ENCODE data around the gene TRAF3IP3. TPM values are rescaled to one million over a fixed set of nuclear protein-coding genes. Genes with fewer than 3 reads are reported as not detected.

Gene TRAF3IP3
- polyA plus RNA-seq, 1 donor from 2014 or later = not detected

DNA sequence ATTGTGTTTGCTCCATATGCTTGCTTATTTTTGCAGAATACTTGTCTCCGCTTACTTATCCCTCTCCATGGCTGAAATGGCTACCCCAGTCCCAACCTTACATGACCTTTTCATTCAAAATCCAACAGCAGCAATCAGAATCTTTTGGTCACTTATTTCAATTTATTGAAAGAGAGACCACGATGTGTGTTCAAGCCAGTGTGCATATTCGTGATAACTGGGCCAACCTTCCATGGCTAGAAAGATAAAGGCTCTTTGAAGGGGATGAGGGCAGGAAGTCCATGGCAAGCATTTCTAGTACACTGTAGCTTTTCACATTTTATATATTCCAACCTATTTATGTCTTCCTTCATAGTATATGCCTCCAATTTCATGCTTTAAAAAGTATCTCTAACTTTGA is 28.1 kb upstream of the TRAF3IP3 start:
- H3K27ac ChIP-seq (ENCODE audit: low read length) = no peak overlapping the region
- H3K9ac ChIP-seq (ENCODE audit: low read length) = no peak overlapping the region
- H3K79me2 ChIP-seq (replicated peaks; ENCODE audit: insufficient read depth, low read length) = no peaks in the 10 kb centered on the region

DNA sequence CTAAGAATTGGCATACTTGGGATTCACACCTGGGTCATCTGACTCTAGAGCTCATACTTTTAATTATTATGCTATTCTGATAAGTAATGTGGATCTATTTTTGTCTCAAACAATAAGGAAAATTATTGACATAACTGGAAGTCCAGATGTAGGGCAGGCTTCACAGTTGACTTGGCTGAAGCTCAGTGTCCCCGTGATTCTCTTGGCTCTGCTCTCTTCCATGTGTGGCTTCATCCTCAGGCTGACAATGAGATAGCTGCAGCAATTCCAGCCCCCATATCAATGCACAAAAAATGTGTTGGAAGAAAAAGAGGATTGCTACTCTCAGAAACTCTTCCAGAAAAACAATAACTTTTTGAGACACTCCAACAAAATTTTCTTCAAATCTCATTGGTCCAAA is 27.4 kb upstream of the TRAF3IP3 start:
- Histone ChIP-seq H2AFZ (ENCODE audit: low read depth, low read length) (no peak overlapping the region), H3F3A (ENCODE audit: insufficient read depth, low read length, poor library complexity, severe bottlenecking) (no peaks in the 10 kb centered on the region), H3K27me3 (ENCODE audit: insufficient read depth, low read depth, low read length) (no peaks in the 10 kb centered on the region), H3K4me2 (ENCODE audit: low read length) (no peak overlapping the region), H3K9ac (ENCODE audit: low read length) (no peak overlapping the region), H3K9me2 (ENCODE audit: insufficient read depth, low read length) (no peaks in the 10 kb centered on the region), H3K4me3 (ENCODE audit: low read length) (no peak overlapping the region), H3K36me3 (ENCODE audit: insufficient read depth, low read length) (no peaks in the 10 kb centered on the region), H4K20me1 (ENCODE audit: insufficient read depth) (no peaks in the 10 kb centered on the region), H3K27ac (ENCODE audit: low read length) (no peak overlapping the region), H3K9me3 (ENCODE audit: low read length) (no peaks in the 10 kb centered on the region), H3K79me2 (replicated peaks; ENCODE audit: insufficient read depth, low read length) (no peaks in the 10 kb centered on the region)
- TF ChIP-seq POLR2AphosphoS5 (IDR thresholded peaks at IDR 0.05) = no peak
- TF ChIP-seq MXI1 (conservative IDR thresholded peaks at IDR 0.05; ENCODE audit: poor library complexity, severe bottlenecking) = no peak
- TF ChIP-seq EP300 (conservative IDR thresholded peaks at IDR 0.05; ENCODE audit: poor library complexity, severe bottlenecking) = no peak
- TF ChIP-seq CTCF (IDR thresholded peaks at IDR 0.05; ENCODE audit: poor library complexity, severe bottlenecking) = no peak
- no peak for TF ChIP-seq TAF1 (IDR thresholded peaks at IDR 0.05; ENCODE audit: low read depth)
- TF ChIP-seq RAD21 (conservative IDR thresholded peaks at IDR 0.05) = no peak
- no peak for TF ChIP-seq EZH2 (IDR thresholded peaks at IDR 0.05; ENCODE audit: borderline replicate concordance, insufficient read depth, low read length, poor library complexity, severe bottlenecking)
- no peak for TF ChIP-seq SMC3 (conservative IDR thresholded peaks at IDR 0.05; ENCODE audit: poor library complexity)

More for the DNA sequence above, 28.1 kb upstream of the TRAF3IP3 start:
- Histone ChIP-seq H3K4me3 (ENCODE audit: low read length) (no peak overlapping the region), H2AFZ (ENCODE audit: low read depth, low read length) (no peak overlapping the region), H3K36me3 (ENCODE audit: insufficient read depth, low read length) (no peaks in the 10 kb centered on the region), H4K20me1 (ENCODE audit: insufficient read depth) (no peaks in the 10 kb centered on the region), H3K9me2 (ENCODE audit: insufficient read depth, low read length) (no peaks in the 10 kb centered on the region), H3K4me2 (ENCODE audit: low read length) (no peak overlapping the region), H3K27me3 (ENCODE audit: insufficient read depth, low read depth, low read length) (no peaks in the 10 kb centered on the region), H3F3A (ENCODE audit: insufficient read depth, low read length, poor library complexity, severe bottlenecking) (no peaks in the 10 kb centered on the region), H3K9me3 (ENCODE audit: low read length) (no peaks in the 10 kb centered on the region)
- TF ChIP-seq SMC3 (conservative IDR thresholded peaks at IDR 0.05; ENCODE audit: poor library complexity) = no peak
- TF ChIP-seq TAF1 (IDR thresholded peaks at IDR 0.05; ENCODE audit: low read depth) = no peak
- no peak for TF ChIP-seq MXI1 (conservative IDR thresholded peaks at IDR 0.05; ENCODE audit: poor library complexity, severe bottlenecking)
- TF ChIP-seq REST (IDR thresholded peaks at IDR 0.05; ENCODE audit: borderline replicate concordance) = no peak
- no peak for TF ChIP-seq POLR2AphosphoS5 (IDR thresholded peaks at IDR 0.05)
- TF ChIP-seq EZH2 (IDR thresholded peaks at IDR 0.05; ENCODE audit: borderline replicate concordance, insufficient read depth, low read length, poor library complexity, severe bottlenecking) = no peak
- TF ChIP-seq RAD21 (conservative IDR thresholded peaks at IDR 0.05) = no peak
- no peak for TF ChIP-seq EP300 (conservative IDR thresholded peaks at IDR 0.05; ENCODE audit: poor library complexity, severe bottlenecking)
- no peak for TF ChIP-seq CTCF (IDR thresholded peaks at IDR 0.05; ENCODE audit: poor library complexity, severe bottlenecking)

Measured in neural cell (in vitro differentiated cells).